HG03196 (cell line): ENCODE data around the gene INPP5A.

Experiments used
- ATAC-seq: cut with Tn5 transposase; IDR thresholded peaks from one replicate; pipeline ENCODE4 v1.9.1; 2021; ENCODE audit not compliant: unreplicated experiment

INPP5A gene

DNA sequence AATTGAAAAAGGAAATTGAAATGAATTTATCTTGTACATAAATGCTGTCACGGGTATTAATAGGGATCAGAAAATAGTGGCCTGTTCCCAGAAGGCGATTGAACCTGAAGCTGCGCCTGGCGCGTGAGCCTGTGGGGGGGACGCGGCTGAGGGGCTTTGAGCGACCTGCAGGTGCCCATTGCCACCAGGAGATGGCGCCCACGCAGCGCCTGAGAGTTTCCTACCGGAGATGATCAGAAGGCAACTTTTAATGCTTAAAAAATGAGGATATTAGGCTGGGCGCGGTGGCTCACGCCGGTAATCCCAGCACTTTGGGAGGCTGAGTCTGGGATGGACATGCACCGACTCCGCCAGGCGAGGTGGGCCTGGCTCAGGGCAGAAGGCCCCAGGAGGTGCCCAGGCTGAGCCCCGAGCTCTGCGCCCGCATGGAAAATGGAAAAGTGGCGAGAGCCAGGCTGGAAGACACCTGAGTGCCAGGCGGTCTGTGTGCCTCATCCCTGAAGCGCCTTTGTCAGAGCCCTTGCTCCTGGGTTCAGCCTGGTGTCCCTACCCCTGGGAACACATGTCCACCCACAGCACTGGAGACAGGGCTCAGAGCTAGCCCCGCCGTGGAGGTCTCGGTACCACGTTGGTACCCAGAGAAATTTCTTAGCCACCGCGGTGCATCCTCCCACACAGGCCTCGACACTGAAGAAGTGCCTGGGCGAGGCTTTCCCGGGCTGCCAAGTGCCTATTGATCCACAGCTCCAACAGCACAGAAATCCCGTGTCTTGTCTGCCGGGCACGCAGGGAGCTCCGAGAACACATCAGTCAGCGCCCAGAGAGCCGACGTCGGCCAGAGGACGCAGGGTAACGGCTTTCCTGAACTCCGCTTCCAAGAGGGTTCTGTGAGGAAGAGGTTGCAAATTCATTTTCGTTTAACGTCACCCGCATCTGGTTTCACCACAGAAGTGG lies 117.4 kb downstream of the INPP5A start:
- ATAC-seq: no peak

DNA sequence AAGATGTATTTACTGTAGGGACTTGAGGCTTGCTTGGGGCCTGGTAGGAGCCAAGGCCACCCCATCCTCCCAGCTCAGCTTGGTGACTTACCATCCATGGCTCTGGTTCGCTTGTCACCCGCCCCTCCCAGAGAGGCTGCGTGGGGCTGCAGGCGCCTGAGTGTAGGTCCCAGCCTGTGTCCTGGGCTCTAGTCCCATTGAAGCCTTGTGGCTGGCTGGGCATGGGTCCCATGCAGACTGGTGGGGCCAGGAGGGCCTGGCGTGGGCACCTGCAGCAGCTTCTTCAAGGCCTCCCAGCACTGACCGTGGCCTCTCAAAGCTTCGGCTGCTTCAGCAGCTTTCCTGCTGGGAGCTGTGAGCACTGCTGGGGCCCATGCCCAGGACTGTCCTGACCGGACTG lies 118.1 kb downstream of the INPP5A start:
- ATAC-seq: no peak

DNA sequence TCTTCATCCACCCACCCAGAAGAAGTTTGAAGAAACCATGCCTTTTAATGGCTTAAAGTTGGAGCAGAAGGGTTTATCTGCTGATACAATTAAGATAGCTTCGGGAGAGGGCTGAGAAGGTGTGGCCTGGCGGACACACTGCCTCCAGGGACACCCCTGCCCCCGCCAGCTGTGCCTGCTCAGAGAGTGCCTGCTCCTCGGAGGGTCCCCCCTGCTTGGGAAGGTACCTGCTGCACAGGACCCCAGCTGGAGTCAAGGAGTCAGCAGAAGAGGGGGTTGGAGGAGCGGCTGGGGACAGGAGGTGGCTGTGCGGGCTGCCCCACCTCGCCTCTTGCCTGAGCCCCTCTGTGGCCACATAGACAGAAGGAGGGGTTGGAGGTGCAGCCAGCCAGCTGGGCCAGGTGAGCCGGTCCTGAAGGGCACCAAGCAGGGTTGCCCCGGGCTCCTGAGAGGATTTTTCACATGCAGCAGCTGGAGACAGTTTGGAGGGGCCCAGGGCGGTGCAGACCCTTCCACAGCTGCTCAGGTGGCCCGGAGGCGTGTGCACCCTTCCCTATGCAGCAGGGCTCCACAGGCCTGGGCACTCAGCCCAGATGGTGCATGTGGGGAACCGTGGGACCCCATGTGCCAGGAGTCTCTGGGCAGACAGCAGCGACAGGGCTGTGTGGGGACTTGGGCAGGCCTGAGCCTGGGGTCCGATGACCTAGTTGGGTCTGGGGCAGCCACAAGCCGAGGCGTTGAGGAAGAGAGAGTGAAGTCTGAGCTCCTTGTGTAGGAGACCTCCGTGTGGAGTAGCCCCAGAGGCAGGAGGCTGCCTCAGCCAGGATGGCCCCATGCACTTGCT lies 118.9 kb downstream of the INPP5A start:
- no peak for ATAC-seq

DNA sequence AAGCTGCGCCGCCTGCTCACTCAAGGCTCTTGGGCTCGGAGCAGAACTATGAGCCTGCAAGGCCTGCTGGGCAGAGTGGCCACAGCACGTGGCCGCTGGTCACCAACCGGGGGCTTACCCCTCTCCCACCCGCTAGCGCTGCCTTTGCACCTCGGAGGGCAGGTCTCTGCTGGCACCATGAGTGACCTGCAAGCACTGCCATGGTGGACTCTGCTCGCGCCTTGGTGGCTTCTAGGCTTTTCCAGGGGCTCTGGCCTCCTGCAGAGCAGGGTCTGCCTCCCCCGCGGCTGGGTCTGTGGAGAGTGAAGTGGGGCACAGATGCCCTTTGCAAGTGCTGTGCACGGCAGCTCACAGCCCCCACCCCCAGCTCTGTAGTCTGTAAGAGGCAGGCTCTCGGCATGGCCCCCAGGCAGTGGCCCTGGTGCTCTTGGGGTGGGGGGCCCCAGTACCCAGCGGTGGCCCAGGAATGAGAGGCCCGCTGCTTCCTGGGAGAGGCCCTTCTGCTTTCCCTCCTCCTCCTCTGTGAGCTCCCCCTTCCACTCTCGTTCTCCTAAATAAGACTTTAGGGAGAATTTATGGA lies 119.6 kb downstream of the INPP5A start:
- no peak for ATAC-seq

DNA sequence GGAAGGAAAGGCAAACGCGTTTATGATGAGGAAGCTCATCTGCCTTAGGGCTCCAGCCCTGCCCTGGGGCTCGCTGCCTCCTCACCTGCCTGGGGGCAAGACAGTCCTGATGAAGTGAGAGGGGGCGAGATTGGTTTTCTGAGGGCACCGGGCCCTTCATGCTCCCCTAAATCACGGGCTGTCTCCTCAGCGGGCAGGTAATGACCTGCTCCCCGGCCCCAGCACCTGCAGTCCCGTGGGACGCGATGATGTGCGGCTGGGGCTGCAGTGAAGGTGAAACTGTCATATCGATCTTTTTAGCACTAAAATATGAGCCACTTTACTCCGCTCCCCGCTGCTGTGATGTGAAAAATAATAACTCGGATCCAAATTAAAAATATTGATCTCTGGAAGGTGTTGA lies 120.2 kb downstream of the INPP5A start:
- no peak for ATAC-seq

DNA sequence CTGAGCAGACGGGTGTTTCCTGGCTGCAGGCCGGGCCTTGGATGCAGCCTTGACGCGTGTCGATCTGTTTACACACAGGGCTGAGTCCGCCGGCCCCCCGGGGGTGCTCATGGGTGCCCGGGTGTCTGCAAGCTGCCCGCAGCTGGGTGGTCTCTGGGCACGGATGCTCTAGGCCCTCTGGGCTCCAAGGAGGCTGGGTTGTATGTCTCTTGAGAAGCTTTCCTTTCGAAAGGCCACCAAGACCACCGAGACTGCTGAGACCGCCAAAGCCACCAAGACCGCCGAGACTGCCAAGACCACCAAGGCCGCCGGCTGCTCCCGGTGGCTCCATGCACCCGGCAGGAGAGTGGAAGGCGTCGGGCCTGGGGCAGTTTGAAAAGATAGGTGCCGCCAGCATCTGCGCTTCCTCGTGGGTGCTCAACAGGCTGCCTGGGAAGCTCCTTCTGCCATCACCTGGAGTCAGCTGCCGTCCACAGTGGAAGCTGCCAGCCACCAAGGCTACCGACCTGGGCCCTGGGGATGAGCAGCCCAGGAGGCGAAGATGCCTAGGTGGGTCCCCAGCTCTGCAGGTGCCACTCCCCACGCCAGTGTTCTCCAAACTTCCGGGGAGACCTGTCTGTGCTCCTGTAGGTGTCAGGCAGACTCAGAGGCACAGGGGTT lies 121.1 kb downstream of the INPP5A start:
- no peak for ATAC-seq

DNA sequence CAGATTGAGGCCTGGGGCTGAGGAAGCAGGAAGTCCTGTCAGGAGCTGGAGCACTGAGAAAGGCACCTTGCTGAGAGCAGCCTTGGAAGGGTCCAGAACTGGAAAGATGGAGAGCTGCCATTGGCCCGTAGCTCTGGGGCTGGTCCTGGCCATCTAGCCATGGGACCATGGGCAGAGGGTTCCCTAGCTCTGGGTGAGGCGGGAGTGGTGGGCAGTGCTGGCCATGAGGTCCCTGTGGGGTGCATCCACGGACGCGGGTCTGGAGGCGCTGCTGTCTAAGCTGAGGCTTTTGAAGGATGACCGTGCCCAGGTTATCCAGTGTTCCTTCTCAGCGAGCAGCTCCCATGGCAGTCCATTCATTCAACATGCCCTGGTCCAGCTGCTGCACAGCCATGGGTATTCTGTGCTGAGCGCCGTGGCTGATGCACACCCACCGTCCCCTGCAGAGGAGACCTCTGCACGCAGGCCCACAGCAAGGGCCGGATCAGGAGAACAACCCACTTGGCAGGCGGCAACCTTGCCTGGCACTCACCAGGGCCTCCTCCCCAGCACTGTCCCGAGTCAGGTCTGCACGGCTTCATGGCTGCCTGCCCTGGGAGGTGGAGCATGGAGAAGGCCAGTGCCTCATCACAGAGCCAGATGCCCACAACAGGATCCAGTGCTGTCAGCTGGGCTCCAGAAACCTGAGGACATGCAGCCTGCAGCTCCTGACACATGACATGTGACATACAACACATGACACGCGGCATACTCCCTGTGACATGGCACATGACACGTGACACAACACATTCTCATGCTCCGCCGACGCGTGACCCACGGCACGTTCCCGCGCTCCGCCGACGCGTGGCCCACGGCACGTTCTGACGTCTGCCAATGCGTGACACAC lies 121.9 kb downstream of the INPP5A start:
- ATAC-seq: no peak

DNA sequence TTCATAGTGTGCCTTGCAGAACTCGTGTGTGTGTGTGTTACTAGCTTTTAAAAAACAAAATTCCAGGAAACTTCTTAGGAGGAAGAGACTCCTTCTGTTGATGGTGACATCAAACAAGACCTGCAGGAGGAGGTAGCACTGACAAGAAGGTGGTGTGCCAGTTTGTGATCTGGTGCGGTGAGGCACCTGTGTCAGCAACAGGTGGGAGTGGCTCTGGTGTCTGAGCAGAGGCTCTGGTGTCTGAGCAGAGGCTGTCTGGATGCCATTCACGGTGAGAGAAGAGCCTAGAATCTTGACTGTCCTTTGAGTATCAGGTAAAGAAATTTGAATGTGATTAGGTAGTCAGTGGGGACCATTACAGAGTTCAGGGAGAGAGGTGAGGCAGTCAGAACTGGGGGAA lies 122.8 kb downstream of the INPP5A start:
- no peak for ATAC-seq

DNA sequence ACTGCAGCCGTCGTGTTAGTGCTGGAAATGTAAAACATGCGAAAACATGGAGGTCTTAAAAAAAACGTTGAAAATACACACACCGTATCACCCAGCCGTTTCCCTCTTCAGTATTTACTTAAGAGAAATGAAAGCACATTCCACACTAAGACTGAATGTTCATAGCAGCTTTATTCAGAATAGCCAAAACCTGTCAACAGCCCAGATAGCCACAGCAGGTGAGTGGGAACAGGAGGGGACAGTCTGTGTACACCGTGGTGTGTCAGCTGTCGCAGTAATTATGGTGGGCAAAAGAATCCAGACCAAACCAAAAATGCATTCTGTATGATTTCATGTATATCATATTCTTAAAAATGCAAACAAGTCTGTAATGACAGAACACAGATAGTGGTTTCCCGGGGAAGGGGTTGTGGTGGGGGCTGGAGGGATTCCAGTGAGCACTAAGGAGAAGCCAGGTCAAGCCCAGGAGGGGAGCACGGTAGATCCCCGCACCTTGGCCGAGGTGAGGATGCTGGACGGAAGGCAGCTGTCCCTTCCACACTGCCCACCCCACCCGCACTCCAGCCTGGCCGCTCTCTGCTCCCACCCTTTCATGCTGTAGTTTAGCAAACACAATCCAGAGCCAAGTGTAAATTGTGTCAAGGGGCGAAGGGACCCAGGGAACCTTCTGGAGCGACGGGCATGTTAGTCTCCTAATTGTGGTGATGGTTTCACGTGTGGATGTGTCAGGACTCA lies 124.8 kb downstream of the INPP5A start:
- ATAC-seq: no peak

DNA sequence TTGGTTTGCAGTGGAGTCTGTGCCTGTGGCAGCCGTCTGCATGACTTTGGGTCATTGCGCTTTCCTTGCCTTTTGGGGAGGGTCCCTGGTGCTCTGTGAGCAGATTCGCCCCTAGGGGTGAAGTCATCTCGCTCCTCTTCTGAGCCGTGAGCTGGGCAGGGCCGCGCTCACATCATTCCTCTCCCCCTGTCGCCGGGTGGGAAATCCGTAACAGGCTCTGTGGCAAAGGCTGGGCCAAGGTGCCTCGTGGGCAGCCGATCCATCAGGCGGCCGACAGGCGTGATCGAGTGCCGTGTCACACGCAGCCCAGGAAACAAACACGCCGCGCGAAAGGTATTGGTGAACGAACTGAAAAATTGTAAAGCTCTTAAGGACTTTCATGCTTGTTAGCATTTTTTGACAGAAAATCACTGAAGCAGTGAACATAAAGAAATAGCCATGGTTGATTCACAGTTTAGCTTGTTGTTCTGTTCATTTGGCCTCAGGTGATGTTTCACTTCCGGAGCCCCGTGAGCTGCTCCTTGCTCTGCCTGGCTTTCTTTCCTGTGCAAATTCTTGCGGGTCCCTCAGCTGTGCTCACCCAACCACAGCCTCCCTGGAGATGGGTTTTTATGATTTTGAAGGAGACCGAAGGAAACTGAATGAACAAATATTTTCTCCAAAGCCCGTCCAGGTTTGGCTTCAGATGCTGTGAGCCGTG lies 126.2 kb downstream of the INPP5A start:
- no peak for ATAC-seq

DNA sequence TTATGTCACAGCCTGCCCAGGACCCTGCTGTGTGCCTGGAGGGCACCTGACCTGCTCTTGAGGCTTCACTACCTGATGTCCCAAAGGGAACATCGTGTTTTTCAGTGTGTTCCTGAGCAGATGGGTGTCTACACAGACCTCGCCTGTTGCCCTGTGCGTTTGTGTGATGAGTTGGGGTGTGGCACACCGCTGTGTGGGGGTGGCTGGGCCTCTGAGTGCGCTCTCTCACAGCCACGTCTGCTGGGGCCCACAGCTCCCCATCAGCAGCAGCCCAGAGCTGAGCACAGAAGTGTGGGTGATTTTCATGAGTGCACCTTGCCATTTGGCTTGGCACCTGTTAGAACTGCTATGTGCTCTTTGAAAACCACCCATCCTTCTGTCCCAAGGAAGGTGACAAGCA lies 126.8 kb downstream of the INPP5A start:
- no peak for ATAC-seq

DNA sequence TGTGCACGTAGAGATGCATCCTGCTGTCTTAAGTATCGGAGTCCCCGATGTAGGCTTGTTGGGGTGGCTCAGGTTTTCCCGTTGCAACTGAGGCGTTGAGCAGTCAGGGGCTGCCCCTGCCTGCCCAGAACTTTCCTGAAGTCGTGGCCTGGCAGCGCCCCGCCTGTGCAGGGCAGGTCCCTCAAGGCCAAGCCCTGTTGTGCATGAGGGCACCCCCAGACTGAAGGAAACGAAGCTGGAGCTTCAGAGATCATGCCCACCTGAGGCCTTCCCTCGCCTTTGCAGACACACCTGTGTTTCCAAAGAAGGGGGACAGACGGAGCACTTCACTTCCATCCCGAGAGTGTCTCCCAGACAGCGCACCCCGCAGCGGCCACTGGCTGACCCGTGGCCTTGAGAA lies 127.3 kb downstream of the INPP5A start:
- no peak for ATAC-seq

DNA sequence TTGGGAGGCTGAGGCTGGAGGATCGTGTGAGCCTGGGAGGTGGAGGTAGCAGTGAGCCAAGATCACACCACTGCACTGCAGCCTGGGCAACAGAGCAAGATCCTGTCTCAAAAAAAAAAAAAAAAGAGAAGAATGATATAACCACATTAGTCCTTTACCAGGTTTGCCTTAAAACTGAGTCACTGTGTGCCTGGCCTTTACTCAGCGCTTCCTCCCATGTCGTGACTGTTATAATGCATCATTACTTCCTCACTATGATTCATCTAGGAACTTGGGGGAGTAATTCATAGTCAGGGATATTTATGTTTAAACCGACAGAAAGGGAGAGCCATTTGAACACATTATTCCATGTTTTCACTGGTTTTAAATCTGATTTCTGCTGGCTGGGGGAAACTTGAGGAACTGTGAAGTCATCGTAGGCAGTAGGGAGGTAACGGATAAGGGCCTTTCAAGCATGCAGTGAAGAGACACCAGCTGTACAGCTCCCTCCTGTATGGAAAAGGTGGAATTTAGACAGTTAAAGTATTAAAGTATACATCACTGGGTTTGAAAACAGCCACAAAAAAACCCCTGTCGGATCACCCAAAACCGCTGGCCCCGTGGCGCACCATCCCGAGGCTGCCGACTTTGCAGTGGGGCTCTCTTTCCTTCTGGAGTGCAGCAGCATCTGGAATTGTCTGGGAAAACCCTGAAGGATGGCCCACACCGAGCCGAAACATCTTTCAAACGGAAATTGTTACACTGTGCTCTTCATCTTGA lies 128.5 kb downstream of the INPP5A start:
- no peak for ATAC-seq

DNA sequence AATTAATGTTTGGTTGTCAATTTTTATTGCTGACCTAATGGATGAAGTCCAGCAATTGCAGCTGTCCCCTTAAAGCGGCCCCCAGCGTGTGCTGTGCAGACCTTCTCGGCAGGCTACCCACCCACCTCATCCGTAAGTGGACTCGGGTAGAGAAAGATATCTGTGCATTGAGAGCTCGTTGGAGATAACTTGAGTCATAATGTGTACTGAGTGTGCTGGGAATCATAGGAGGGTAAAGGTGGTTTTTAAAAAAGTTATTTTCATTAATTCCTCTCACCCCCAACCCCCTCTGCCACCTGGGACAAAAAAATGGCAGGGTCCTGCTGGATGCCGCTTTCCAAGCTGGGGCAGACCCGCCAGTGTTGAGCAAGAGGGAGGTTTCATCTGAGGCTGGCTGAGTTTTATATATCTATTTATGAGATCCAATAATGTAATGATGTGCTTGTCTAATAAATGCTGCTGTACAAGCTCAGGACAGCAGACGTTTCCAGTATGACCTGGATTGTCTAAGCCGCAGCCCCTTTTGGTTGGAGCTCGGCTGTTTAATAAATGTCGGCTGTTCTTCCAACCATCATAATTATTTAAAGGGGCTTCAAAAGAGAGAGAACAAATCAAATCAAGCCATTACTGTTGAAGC lies 129.2 kb downstream of the INPP5A start:
- no peak for ATAC-seq

DNA sequence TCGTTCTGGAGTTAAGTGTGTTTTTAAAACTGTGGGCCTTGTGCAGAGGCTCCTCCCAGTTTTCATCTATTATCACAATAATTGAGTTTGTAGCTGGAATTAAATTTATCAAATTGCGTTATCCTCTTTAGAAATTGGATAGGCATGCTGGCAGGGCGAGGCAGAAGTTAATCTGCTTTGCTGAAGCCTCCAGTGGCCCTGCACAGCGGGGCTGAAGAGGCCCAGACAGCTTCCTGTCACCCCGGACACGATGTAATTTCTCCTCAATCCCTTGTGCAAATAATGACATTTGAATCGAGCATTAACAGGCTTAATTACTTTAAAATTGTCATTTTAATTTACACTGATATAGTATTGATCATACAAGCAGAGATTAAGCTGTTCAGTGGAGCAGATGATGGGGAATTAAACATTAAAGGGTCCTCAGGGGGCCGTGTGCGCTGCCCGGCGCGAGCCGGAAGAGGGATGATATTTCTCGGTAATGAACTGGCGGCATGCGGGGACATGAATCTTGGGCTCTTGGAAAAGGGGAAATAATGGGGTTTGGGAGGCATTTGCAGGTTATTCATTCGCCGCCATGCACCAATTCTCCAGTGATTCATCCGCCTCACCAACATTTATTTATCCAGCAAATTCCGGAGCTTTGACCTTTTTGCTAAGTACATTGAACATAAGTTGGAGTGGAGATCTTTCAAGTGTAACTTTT lies 129.9 kb downstream of the INPP5A start:
- no peak for ATAC-seq

DNA sequence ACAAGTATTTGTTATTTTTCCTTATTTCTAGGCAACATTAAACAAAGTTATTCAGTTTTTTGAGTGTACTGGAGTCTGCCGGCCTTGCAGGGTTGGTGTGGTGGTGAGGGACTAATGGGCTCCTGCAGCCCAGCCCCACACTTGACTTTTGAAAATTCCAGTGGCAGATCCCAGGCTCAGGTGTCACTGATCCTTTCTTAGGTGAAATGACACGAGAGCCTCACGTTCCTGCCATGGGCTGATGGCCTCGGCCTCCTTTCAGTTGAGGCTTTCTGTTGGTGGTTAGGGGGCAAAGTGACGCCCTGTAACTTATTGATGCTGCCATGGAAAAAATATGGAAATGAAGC lies 130.4 kb downstream of the INPP5A start:
- ATAC-seq: no peak

DNA sequence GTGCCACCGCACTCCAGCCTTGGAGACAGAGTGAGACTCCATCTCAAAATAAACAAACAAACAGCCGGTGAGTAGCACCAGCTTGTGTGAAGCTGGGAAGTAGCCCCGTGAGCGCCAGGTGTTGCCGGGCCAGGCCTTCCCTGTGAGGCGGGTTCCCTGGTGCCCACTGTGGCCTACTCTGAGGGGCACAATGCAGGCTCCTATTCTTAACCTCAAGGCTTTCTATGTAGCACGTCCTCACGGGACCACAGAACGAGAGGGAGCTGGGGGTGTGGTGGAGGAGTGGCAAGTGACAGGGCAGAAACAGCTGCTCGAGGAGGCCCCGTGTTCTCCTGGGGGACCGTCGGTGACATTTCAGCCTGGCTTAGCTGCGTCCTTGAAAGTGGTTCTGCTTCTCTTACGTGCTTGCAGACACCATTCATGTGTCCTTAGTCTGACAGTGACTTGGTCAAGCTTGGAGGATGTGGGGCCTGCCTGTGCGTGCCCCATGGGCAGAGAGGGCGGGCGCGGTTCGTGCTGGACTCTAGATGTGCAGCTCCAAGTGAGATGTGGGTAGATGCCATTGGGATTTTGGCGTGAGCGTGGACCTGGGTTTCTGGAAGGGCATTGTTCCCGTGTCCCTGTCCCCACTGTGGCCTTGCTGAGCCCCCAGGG lies 131.7 kb downstream of the INPP5A start:
- no peak for ATAC-seq
